GM10248 (cell line): ENCODE results near the gene PCSK6.

Experiments
- CTCF ChIA-PET: fragments of 300-600 bp; sonication (Branson Sonifier 250); formaldehyde crosslinking; extraction: SDS; loops from one replicate; lab custom pipeline; 2021; ENCODE audit warnings: antibody characterized with exemption; lab: Yijun Ruan, JAX
- POLR2A ChIA-PET: fragments of 350-650 bp; sonication (Branson Sonifier 250); formaldehyde crosslinking; extraction: SDS; loops from one replicate; lab custom pipeline; 2020; ENCODE audit warnings: antibody characterized with exemption; lab: Yijun Ruan, JAX
- DNase-seq: peaks from one replicate; pipeline ENCODE4 v3.0.0; 2012; ENCODE audit errors: extremely low spot score
- CTCF ChIP-seq: IDR thresholded peaks from 2 replicates; pipeline ENCODE4 v1.5.1; 2012; ENCODE audit warnings: mild to moderate bottlenecking, low read depth; ENCODE audit errors: extremely low read depth, missing control alignments, control extremely low read depth

The PCSK6 gene

GRCh38 chr15:101478701-101479341, 10.7 kb downstream of the PCSK6 start:
- no peak for DNase-seq
- POLR2A ChIA-PET, result no interaction called here
- no peak for TF ChIP-seq CTCF
- CTCF ChIA-PET, result no interaction called here

GRCh38 chr15:101477851-101478362, 11.6 kb downstream of the PCSK6 start:
- DNase-seq, result no peak
- ChIA-PET CTCF (no interaction called here), POLR2A (no interaction called here)
- no peak for TF ChIP-seq CTCF

GRCh38 chr15:101476756-101477155, 12.8 kb downstream of the PCSK6 start:
- DNase-seq, result no peak
- CTCF ChIA-PET, result no interaction called here
- POLR2A ChIA-PET, result no interaction called here
- TF ChIP-seq CTCF, result no peak

GRCh38 chr15:101474983-101475382, 14.5 kb downstream of the PCSK6 start:
- ChIA-PET POLR2A (no interaction called here), CTCF (no interaction called here)
- TF ChIP-seq CTCF, result no peak
- no peak for DNase-seq

- no peak for TF ChIP-seq CTCF
- CTCF ChIA-PET, result no interaction called here
- POLR2A ChIA-PET, result no interaction called here
- no peak for DNase-seq
Measured at GRCh38 chr15:101474233-101474632, 15.3 kb downstream of the PCSK6 start.

- ChIA-PET CTCF (no interaction called here), POLR2A (no interaction called here)
- TF ChIP-seq CTCF, result no peak
- no peak for DNase-seq
Measured at GRCh38 chr15:101472033-101472432, 17.5 kb downstream of the PCSK6 start.
